Loucy (cell line): ENCODE measurements around the gene TMEM167A.

Experiments used
- CTCF ChIP-seq: fragments of 200-600 bp; sonication (generic); conservative IDR thresholded peaks from 2 replicates; pipeline ENCODE4 v1.5.1; 2014; ENCODE audit warnings: mild to moderate bottlenecking, antibody characterized with exemption, low read length
- EZH2phosphoT487 ChIP-seq: fragments of 200-600 bp; IDR thresholded peaks from 2 replicates; pipeline ENCODE4 v1.6.1; 2018; ENCODE audit warnings: antibody characterized with exemption, mild to moderate bottlenecking, moderate library complexity, borderline replicate concordance

DNA sequence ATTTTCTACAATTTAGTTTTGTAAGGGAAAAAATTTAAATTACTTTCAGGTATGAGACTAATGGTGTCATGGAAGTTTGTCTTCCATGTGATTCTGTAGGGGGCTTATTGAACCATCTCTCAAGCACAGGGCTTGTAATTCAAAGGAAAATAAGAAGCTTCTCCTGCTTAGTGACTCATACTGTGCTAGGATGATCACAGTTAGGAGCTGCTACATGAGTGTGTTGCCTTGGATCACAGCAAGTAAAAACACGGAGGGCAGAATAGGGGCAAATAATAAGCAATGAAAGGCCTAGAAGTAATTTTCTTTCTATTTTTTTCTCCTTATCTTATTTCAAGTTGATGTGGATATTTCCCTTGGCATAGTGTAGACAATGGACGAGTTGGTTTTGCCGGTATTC, 28.9 kb downstream of the TMEM167A start:
- no peak for TF ChIP-seq CTCF
- no peak for TF ChIP-seq EZH2phosphoT487
